Common myeloid progenitor, CD34-positive (primary cell): ENCODE measurements around the gene ARHGAP15.

Source experiments
- CTCF ChIA-PET: fragments of 350-600 bp; sonication (Branson Sonifier 250); formaldehyde crosslinking; loops from one replicate; lab custom pipeline; 2021; ENCODE audit warnings: antibody characterized with exemption; lab: Charles Lee
- POLR2A ChIA-PET: fragments of 350-600 bp; sonication (Branson Sonifier 250); formaldehyde crosslinking; loops from one replicate; lab custom pipeline; 2021; ENCODE audit warnings: antibody characterized with exemption; lab: Charles Lee
- DNase-seq, 3 donors: peaks; one replicate each; pipeline versions ENCODE4 v3.0.0 to v3.0.0-alpha.2; 2013
- H3K27ac ChIP-seq, 2 experiments: 1 replicate in 1 of 2; 2 replicates in 1 of 2; pipeline ENCODE4 v1.7.0; 2013; ENCODE audit warnings: inconsistent platforms in 2 of 2, low read length in 2 of 2, mild to moderate bottlenecking in 2 of 2, low read depth in 1 of 2, moderate library complexity in 1 of 2; ENCODE audit not compliant: severe bottlenecking in 2 of 2, insufficient read depth in 1 of 2, poor library complexity in 1 of 2
- H3K27me3 ChIP-seq, 5 experiments: replicated peaks in 2 of 5; 1 replicate in 3 of 5; 2 replicates in 2 of 5; pipeline versions ENCODE4 v1.6.1 to v1.7.0; 2013; ENCODE audit warnings: low read length in 4 of 5, mild to moderate bottlenecking in 2 of 5, moderate library complexity in 2 of 5, inconsistent platforms in 1 of 5; ENCODE audit not compliant: insufficient read depth in 5 of 5, control insufficient read depth in 4 of 5
- H3K36me3 ChIP-seq, 4 experiments: 1 replicate in 2 of 4; 2 replicates in 2 of 4; pipeline versions ENCODE4 v1.6.1 to v1.7.0; 2013; ENCODE audit warnings: low read length in 3 of 4, control low read depth in 1 of 4, mild to moderate bottlenecking in 1 of 4; ENCODE audit not compliant: control insufficient read depth in 4 of 4, insufficient read depth in 4 of 4
- H3K4me1 ChIP-seq, 4 experiments: 1 replicate in 3 of 4; 2 replicates in 1 of 4; pipeline versions ENCODE4 v1.6.1 to v1.7.1; 2013; ENCODE audit warnings: low read length in 3 of 4, mild to moderate bottlenecking in 3 of 4, control low read depth in 1 of 4, inconsistent platforms in 1 of 4, moderate library complexity in 1 of 4; ENCODE audit not compliant: control insufficient read depth in 4 of 4, insufficient read depth in 4 of 4; ENCODE audit errors: control extremely low read depth in 1 of 4
- H3K4me3 ChIP-seq, 7 experiments: 1 replicate in 4 of 7; 2 replicates in 3 of 7; pipeline versions ENCODE4 v1.5.1 to v1.7.0; 2013; ENCODE audit warnings: mild to moderate bottlenecking in 7 of 7, low read length in 6 of 7, moderate library complexity in 6 of 7, inconsistent platforms in 2 of 7, low read depth in 2 of 7, control low read depth in 1 of 7; ENCODE audit not compliant: insufficient read depth in 4 of 7, control insufficient read depth in 1 of 7; ENCODE audit errors: extremely low read depth in 1 of 7
- H3K9me3 ChIP-seq, 5 experiments: 1 replicate in 4 of 5; 2 replicates in 1 of 5; pipeline versions ENCODE4 v1.6.1 to v1.7.1; 2013; ENCODE audit warnings: low read length in 4 of 5, mild to moderate bottlenecking in 2 of 5, inconsistent platforms in 1 of 5, low read depth in 1 of 5, moderate library complexity in 1 of 5; ENCODE audit not compliant: control insufficient read depth in 4 of 5, insufficient read depth in 2 of 5; ENCODE audit errors: control extremely low read depth in 1 of 5
- WGBS: methylation state at CpG from one replicate; pipeline ENCODE4 v1.1.5; 2013; ENCODE audit not compliant: insufficient coverage; 5-methylcytosine and 5-hydroxymethylcytosine counted together

Gene ARHGAP15

GRCh38 chr2:143691121-143691520 is 561.9 kb downstream of the ARHGAP15 start:
- Histone ChIP-seq H3K27me3 (no peaks in the 10 kb centered on the region), H3K4me3 (no peak overlapping the region), H3K27ac (no peak overlapping the region), H3K9me3 (no peaks in the 10 kb centered on the region), H3K36me3 (peaks cover 0 to 5% (median 2%) of the 10 kb centered on the region in 4 experiments), H3K4me1 (peaks cover 0 to 4% (median 0%) of the 10 kb centered on the region in 4 experiments)
- ChIA-PET CTCF (interaction anchor here (0.6 kb wide), 1 partner anchor 33 kb away, joined by 4 read pairs; no protein-coding TSS in a partner anchor), POLR2A (no interaction called here)
- no peak for DNase-seq
- 100% methylated on average over 2 of the region's 4 CpGs for WGBS

DNA sequence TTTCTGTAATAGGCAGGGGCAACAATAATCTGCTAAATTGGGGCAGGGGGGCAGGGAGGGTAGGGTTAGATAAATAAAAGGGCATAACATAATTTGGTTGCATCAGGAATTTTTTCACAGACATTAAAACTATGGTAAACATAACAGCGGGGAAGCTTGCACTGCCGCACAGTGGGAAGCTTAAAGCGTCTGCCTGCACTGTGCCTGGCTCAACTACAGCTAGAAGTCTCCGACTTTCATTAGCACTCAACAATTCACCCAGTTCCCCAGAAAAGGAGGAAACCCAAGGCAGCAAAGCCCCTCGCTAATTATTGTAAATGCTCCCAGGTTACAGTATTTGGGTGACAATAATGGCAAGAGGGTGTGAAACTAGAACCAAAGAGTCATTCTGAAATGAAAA is 562.9 kb downstream of the ARHGAP15 start:
- 100% methylated on average over 5 of the region's 5 CpGs for WGBS
- Histone ChIP-seq H3K9me3 (no peaks in the 10 kb centered on the region), H3K27ac (no peak overlapping the region), H3K4me3 (no peak overlapping the region), H3K4me1 (peaks cover 0 to 4% (median 0%) of the 10 kb centered on the region in 4 experiments), H3K27me3 (no peaks in the 10 kb centered on the region), H3K36me3 (peaks cover 0 to 5% (median 2%) of the 10 kb centered on the region in 4 experiments)
- POLR2A ChIA-PET: no interaction called here
- CTCF ChIA-PET: no interaction called here
- DNase-seq: no peak

- no peak for DNase-seq
- 100% methylated on average over 5 of the region's 5 CpGs for WGBS
- peak overlapping the region in 1 of 7 experiments; percentile 31 for H3K4me3 ChIP-seq
- no peaks in the 10 kb centered on the region for H3K9me3 ChIP-seq
- H3K4me1 ChIP-seq: peaks cover 0 to 4% (median 0%) of the 10 kb centered on the region in 4 experiments
- H3K27me3 ChIP-seq: no peaks in the 10 kb centered on the region
- H3K36me3 ChIP-seq: peaks cover 0 to 5% (median 2%) of the 10 kb centered on the region in 4 experiments
- no peak overlapping the region for H3K27ac ChIP-seq
- ChIA-PET CTCF (no interaction called here), POLR2A (no interaction called here)
Measured at GRCh38 chr2:143692967-143693366, 563.7 kb downstream of the ARHGAP15 start.

DNA sequence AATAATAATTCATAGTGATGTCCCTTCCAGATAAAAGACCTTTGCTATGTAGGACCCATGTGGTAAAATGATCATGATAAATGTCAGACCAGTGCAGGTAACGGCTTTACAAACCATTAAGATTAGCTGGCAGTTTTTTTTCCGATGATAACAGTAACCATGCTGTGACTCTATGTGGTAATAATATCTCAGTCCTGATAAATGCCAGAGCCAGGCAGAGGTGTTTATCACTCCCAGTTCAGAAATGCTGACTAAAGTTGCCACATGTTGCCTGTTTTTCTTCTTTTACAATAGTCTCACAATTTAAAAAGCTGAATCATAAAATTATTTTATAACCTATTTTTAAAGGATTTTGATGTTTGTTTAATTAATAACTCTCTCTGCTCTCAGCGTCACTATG is 565.1 kb downstream of the ARHGAP15 start:
- 93% methylated on average over 2 of the region's 3 CpGs for WGBS
- CTCF ChIA-PET: interaction anchor here (1.0 kb wide), 1 partner anchor 7 kb away, joined by 3 read pairs; no protein-coding TSS in a partner anchor
- H3K4me1 ChIP-seq: peaks cover 0 to 4% (median 0%) of the 10 kb centered on the region in 4 experiments
- no peak overlapping the region for H3K4me3 ChIP-seq
- POLR2A ChIA-PET: interaction anchor here (1.1 kb wide), 1 partner anchor 166 kb away, joined by 3 read pairs; no protein-coding TSS in a partner anchor
- H3K27me3 ChIP-seq: no peaks in the 10 kb centered on the region
- peak in 2 of 3 donors; percentile 9 to 46 for DNase-seq
- H3K9me3 ChIP-seq: no peaks in the 10 kb centered on the region
- H3K27ac ChIP-seq: no peak overlapping the region
- peaks cover 0 to 5% (median 2%) of the 10 kb centered on the region in 4 experiments for H3K36me3 ChIP-seq

DNA sequence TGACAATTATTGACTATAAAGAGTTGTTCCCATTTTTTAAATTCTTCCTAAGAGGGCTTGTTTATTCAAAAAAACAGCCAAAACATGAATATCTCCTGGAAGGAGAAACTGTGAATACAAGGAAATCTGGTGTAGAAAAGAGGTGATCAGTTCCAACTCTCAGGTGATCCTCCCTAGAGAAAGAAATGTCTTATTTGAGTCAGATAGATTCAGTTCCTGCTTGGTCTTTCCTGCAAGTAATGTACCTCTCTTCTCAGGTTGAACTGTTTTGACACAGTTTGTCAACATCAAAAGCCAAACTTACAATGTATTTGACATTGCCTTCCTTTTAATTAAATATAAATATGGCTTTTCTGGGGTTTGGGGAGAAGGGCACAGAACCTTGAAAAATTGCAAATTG is 567.4 kb downstream of the ARHGAP15 start:
- no peaks in the 10 kb centered on the region for H3K27me3 ChIP-seq
- ChIA-PET POLR2A (no interaction called here), CTCF (interaction anchor here (1.2 kb wide), 1 partner anchor 11 kb away, joined by 3 read pairs; no protein-coding TSS in a partner anchor)
- peaks cover 0 to 5% (median 4%) of the 10 kb centered on the region in 4 experiments for H3K4me1 ChIP-seq
- peaks cover 0 to 1% (median 0%) of the 10 kb centered on the region in 5 experiments for H3K9me3 ChIP-seq
- H3K4me3 ChIP-seq: no peak overlapping the region
- DNase-seq: no peak
- H3K27ac ChIP-seq: no peak overlapping the region
- H3K36me3 ChIP-seq: peaks cover 0 to 4% (median 3%) of the 10 kb centered on the region in 4 experiments

DNA sequence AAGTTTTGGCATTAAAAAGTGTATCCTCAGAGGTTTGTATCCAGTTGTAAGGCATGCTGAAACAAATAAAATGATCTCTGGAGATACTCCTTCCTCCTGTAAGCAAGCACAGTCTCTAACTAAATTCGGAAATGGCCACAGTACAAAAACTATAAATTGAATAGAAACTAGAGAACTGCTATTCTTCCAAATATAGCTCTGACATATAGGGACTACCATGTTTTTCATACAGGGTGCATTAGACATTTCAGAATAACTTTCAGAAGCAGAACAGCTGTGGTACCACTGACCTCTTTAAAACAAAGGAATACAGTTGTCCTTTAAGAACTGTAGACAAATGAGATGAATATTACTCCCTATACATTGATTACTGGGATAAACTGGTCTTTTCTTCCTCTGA is 568.5 kb downstream of the ARHGAP15 start:
- no peak for DNase-seq
- Histone ChIP-seq H3K4me1 (peaks cover 0 to 5% (median 2%) of the 10 kb centered on the region in 4 experiments), H3K4me3 (no peak overlapping the region), H3K36me3 (peaks cover 0 to 7% (median 3%) of the 10 kb centered on the region in 4 experiments), H3K9me3 (peaks cover 0 to 4% (median 0%) of the 10 kb centered on the region in 5 experiments), H3K27ac (no peak overlapping the region), H3K27me3 (no peaks in the 10 kb centered on the region)
- CTCF ChIA-PET: no interaction called here
- 100% methylated on average over 1 of the region's 1 CpG for WGBS
- POLR2A ChIA-PET: no interaction called here

DNA sequence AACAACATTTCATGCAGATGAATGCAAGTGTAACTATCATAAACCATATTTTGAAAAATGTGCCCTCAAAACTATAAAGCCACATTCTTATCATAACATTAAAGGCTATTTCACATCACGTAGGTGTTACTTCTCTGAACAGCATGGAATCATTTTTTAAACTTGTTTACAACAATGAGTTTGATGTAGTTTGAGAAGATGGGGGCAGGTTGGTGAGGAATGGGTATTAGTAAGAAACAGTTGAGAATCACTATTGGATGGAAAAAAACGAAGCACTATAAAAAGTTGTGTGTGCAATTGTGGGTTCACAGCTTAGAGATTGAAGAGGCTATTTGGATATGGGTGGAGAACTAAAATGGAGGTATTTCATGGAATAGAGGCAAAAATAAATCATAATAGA is 569.1 kb downstream of the ARHGAP15 start:
- H3K4me1 ChIP-seq: peaks cover 0 to 5% (median 2%) of the 10 kb centered on the region in 4 experiments
- peaks cover 0 to 4% (median 0%) of the 10 kb centered on the region in 5 experiments for H3K9me3 ChIP-seq
- ChIA-PET POLR2A (no interaction called here), CTCF (interaction anchor here (3.0 kb wide), 1 partner anchor 12 kb away, joined by 10 read pairs; no protein-coding TSS in a partner anchor)
- peaks cover 3 to 13% (median 4%) of the 10 kb centered on the region in 4 experiments for H3K36me3 ChIP-seq
- 100% methylated on average over 1 of the region's 2 CpGs for WGBS
- no peak for DNase-seq
- H3K27me3 ChIP-seq: no peaks in the 10 kb centered on the region
- no peak overlapping the region for H3K27ac ChIP-seq
- no peak overlapping the region for H3K4me3 ChIP-seq
